ENCODE measurements around the gene TAS2R14.

TAS2R14 gene

DNA sequence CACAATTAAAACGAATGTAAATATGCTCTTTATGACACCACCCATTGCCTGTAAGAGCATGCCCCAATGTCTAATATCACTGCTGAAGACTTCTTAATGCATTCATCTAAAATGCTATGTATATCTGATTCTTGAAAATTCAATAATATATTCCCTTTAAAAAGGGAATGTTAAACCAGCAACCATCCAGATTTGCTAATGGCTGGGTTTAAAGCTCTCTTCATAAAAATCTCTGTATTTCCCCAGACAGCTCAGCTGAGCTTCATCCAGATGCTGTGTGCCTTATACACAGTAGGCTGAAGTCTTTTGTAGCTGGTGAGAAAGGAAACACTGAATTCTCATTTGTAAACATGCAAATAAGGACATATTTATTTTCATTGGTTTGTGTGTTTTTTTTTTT, at the start of gene TAS2R14:
Gene TAS2R14 (minus strand): TSS at position 101 of the 400 bp plus-strand sequence. CDS start 56 bp downstream, at position 45.
- CTCF ChIA-PET, result no interaction called here
- POLR2A ChIA-PET, result no interaction called here
- TF ChIP-seq, protein P1, sequence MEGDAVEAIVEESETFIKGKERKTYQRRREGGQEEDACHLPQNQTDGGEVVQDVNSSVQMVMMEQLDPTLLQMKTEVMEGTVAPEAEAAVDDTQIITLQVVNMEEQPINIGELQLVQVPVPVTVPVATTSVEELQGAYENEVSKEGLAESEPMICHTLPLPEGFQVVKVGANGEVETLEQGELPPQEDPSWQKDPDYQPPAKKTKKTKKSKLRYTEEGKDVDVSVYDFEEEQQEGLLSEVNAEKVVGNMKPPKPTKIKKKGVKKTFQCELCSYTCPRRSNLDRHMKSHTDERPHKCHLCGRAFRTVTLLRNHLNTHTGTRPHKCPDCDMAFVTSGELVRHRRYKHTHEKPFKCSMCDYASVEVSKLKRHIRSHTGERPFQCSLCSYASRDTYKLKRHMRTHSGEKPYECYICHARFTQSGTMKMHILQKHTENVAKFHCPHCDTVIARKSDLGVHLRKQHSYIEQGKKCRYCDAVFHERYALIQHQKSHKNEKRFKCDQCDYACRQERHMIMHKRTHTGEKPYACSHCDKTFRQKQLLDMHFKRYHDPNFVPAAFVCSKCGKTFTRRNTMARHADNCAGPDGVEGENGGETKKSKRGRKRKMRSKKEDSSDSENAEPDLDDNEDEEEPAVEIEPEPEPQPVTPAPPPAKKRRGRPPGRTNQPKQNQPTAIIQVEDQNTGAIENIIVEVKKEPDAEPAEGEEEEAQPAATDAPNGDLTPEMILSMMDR (IDR thresholded peaks at IDR 0.05; ENCODE audit: control extremely low read depth, extremely low read depth, low read depth, missing control alignments), result no peak
- DNase-seq (ENCODE audit: extremely low spot score), result no peak

DNA sequence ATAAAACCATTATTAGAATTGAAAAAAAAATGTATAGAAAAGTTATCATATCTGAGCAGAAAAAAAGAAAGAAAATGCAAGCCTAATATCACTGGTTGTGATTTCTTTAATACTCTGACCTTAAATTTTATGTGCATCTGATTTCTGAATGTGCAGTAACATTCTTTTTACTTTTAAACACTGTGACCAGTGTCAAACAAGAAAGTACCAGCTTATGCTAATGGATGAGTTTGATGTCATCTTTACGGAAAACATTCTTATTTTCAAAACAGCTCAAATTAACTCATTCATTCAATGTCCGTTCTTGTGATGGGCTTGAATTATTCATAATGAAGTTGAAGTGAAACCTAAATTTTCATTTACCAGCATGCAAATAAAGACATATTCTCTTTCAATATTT, 47.7 kb upstream of the TAS2R14 start, which contains the start of gene TAS2R50:
Gene TAS2R50 (minus strand): TSS at position 101 of the 400 bp plus-strand sequence. CDS start 52 bp downstream, at position 49.
- CTCF ChIA-PET, result no interaction called here
- POLR2A ChIA-PET, result no interaction called here
- no peak for DNase-seq (ENCODE audit: extremely low spot score)
- TF ChIP-seq, protein P1 (IDR thresholded peaks at IDR 0.05; ENCODE audit: control extremely low read depth, extremely low read depth, low read depth, missing control alignments), result no peak

DNA sequence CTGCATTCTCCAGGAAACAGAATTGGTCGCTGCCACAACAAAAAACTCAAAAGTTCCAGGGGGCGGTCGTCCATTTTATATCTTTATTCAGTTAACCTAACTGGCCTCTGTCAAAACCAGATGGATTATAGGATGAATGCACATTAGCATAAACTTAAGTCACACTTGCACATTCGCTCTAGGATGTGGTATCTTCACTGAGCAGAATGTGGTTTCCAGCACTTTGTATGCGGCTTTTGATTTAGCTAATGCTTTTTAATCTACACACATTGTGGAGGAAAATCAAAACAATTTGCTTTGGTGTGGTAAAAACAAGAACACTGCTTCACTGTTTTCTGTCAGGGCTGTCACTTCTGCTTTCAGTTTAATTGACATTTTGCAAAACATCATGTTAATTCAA, 43.2 kb upstream of the TAS2R14 start:
- ChIA-PET CTCF (no interaction called here), POLR2A (no interaction called here)
- no peak for DNase-seq (ENCODE audit: extremely low spot score)
- TF ChIP-seq, protein P1 (IDR thresholded peaks at IDR 0.05; ENCODE audit: control extremely low read depth, extremely low read depth, low read depth, missing control alignments), result no peak

- TF ChIP-seq, protein P1 (IDR thresholded peaks at IDR 0.05; ENCODE audit: control extremely low read depth, extremely low read depth, low read depth, missing control alignments), result no peak
- DNase-seq (ENCODE audit: extremely low spot score), result no peak
- POLR2A ChIA-PET, result no interaction called here
- CTCF ChIA-PET, result no interaction called here
Observed at GRCh38 chr12:10974965-10975364, 35.9 kb upstream of the TAS2R14 start.

GRCh38 chr12:10968765-10969456, 29.8 kb upstream of the TAS2R14 start:
- TF ChIP-seq, protein P1 (IDR thresholded peaks at IDR 0.05; ENCODE audit: control extremely low read depth, extremely low read depth, low read depth, missing control alignments), result no peak

DNA sequence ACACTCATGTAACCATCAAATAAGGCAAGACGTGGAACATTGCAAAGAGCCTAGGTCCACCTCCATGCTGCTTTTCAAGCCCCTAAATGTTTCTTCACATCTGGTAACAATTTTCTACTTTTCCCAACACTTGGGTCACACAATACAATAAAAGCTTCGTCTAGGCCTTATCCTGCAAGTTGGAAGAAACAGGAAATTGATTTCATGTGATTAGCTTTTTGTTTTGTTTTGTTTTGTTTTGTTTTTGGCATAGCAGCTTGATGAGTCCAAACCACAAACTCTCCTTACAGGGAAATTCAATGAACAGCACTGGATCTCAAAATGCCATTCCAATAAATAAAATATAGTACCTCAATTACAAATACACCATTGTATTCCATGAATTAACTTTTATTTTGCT, 28.3 kb upstream of the TAS2R14 start:
- ChIA-PET POLR2A (no interaction called here), CTCF (no interaction called here)
- no peak for DNase-seq (ENCODE audit: extremely low spot score)
- TF ChIP-seq, protein P1 (IDR thresholded peaks at IDR 0.05; ENCODE audit: control extremely low read depth, extremely low read depth, low read depth, missing control alignments), result no peak

More at GRCh38 chr12:10968765-10969456, 29.8 kb upstream of the TAS2R14 start:
- CTCF ChIA-PET, result interaction anchor here (1.3 kb wide), 1 partner anchor 9 kb away, joined by 3 read pairs; no protein-coding TSS in a partner anchor
- POLR2A ChIA-PET, result no interaction called here
- DNase-seq (ENCODE audit: extremely low spot score), result no peak

Measured in GM10248 (cell line).